ENCODE data around the gene CCDC187.

CCDC187 gene

DNA sequence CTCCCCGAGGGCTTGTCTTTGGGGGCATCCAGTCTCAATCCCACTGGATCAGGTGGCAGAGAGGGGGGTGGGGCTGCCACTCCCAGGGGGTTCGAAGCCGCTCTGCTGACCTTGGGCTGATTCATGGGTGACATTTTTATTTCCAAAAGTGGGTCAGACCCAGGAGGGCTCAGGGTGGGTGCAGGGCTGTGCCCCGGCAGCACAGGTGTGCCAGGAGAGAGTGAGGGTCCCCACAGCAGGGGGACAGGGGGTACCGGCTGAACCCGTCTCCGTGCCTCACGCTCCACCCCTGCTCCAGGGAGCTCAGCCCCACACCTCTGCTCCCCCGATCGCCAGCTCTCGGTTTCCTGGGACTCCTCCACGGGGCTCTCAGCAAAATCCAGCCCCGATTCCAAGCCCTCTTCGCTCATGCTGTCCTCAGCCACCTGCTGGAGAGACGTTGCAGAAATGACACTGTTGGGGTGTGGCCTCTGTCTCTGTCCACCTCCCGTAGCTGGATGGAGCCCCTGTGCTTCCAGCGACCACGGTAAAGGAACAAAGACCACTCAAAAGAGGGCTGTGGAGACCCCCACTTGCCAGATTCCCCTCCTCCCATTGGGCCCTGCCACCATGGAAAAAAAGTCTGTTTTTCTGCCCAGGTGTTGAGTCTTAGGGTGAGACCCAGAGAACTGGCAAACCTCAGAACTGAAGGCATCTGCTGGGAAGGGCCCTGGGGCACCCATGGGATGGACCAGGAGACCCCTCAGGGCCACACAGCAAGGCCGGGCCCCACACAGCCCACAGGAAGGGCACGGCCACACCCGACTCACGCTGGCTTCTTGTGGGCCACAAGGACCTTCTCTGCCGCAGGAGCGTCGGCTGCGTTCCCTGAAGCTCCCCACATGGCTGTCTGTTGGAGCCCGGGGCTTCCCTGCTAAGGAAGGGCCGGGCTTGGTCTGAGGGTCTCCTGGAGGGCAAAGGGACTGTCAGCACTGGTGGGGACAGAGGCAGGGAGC, 47.7 kb downstream of the CCDC187 start:
- Mint-ChIP-seq H3K4me1 (no peaks in the 10 kb centered on the region), H3K4me3 (no peak overlapping the region), H3K27ac (ENCODE audit: low read depth) (no peak overlapping the region), H3K36me3 (ENCODE audit: insufficient read depth) (no peaks in the 10 kb centered on the region), H3K27me3 (peaks cover 9% of the 10 kb centered on the region), H3K9me3 (no peaks in the 10 kb centered on the region)
- no peak for ATAC-seq (replicated peaks; ENCODE audit: extremely low read depth, poor library complexity, severe bottlenecking)
- DNase-seq (ENCODE audit: low spot score in 2 of 2), result no peak

GRCh38 chr9:136255166-136255538, 48.7 kb downstream of the CCDC187 start:
- Mint-ChIP-seq H3K27ac (ENCODE audit: low read depth) (no peak overlapping the region), H3K9me3 (no peaks in the 10 kb centered on the region), H3K4me3 (no peak overlapping the region), H3K27me3 (peaks cover 9% of the 10 kb centered on the region), H3K36me3 (ENCODE audit: insufficient read depth) (no peaks in the 10 kb centered on the region), H3K4me1 (no peaks in the 10 kb centered on the region)
- no peak for DNase-seq (ENCODE audit: low spot score in 2 of 2)
- ATAC-seq (replicated peaks; ENCODE audit: extremely low read depth, poor library complexity, severe bottlenecking), result no peak

GRCh38 chr9:136254381-136255165, 49.3 kb downstream of the CCDC187 start:
- ATAC-seq (replicated peaks; ENCODE audit: extremely low read depth, poor library complexity, severe bottlenecking), result no peak
- Mint-ChIP-seq H3K27ac (ENCODE audit: low read depth) (no peak overlapping the region), H3K27me3 (peaks cover 9% of the 10 kb centered on the region), H3K9me3 (no peaks in the 10 kb centered on the region), H3K4me3 (no peak overlapping the region), H3K4me1 (no peaks in the 10 kb centered on the region), H3K36me3 (ENCODE audit: insufficient read depth) (no peaks in the 10 kb centered on the region)
- no peak for DNase-seq (ENCODE audit: low spot score in 2 of 2)

GRCh38 chr9:136253246-136254130, 50.4 kb downstream of the CCDC187 start:
- DNase-seq (ENCODE audit: low spot score in 2 of 2) (no peak), ATAC-seq (replicated peaks; ENCODE audit: extremely low read depth, poor library complexity, severe bottlenecking) (no peak)
- peaks cover 9% of the 10 kb centered on the region for H3K27me3 Mint-ChIP-seq
- H3K4me3 Mint-ChIP-seq, result no peak overlapping the region
- no peak overlapping the region for H3K27ac Mint-ChIP-seq (ENCODE audit: low read depth)
- H3K9me3 Mint-ChIP-seq, result no peaks in the 10 kb centered on the region
- no peaks in the 10 kb centered on the region for H3K36me3 Mint-ChIP-seq (ENCODE audit: insufficient read depth)
- H3K4me1 Mint-ChIP-seq, result no peaks in the 10 kb centered on the region

DNA sequence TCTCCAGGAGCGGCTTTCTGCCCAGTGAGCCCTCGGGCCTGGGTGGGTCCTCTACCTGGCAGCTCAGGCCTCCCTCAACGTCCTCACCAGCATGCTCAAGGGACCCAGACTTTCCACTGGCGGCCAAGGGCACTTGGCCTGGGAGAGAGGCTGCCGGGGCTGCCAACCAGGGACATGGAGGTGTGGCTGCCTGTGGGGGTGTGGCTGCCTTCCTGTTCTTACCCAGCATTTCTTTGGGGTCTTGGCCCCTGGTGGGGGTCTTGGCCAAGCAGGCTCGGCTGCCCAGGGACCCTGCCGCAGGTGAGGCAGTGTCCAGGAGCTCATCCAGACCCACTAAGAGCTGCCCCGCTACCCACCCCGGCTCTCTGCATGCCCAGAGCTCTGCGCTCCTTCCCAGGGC, 51.0 kb downstream of the CCDC187 start:
- Mint-ChIP-seq H3K36me3 (ENCODE audit: insufficient read depth) (no peaks in the 10 kb centered on the region), H3K4me3 (no peak overlapping the region), H3K9me3 (no peaks in the 10 kb centered on the region), H3K27ac (ENCODE audit: low read depth) (no peak overlapping the region), H3K4me1 (no peaks in the 10 kb centered on the region), H3K27me3 (peaks cover 9% of the 10 kb centered on the region)
- DNase-seq (ENCODE audit: low spot score in 2 of 2) (no peak), ATAC-seq (replicated peaks; ENCODE audit: extremely low read depth, poor library complexity, severe bottlenecking) (no peak)

GRCh38 chr9:136252281-136252680, 51.6 kb downstream of the CCDC187 start:
- no peak overlapping the region for H3K27ac Mint-ChIP-seq (ENCODE audit: low read depth)
- DNase-seq (ENCODE audit: low spot score in 2 of 2) (no peak), ATAC-seq (replicated peaks; ENCODE audit: extremely low read depth, poor library complexity, severe bottlenecking) (no peak)
- H3K9me3 Mint-ChIP-seq, result no peaks in the 10 kb centered on the region
- H3K4me1 Mint-ChIP-seq, result no peaks in the 10 kb centered on the region
- H3K4me3 Mint-ChIP-seq, result no peak overlapping the region
- H3K36me3 Mint-ChIP-seq (ENCODE audit: insufficient read depth), result no peaks in the 10 kb centered on the region
- peaks cover 9% of the 10 kb centered on the region for H3K27me3 Mint-ChIP-seq

DNA sequence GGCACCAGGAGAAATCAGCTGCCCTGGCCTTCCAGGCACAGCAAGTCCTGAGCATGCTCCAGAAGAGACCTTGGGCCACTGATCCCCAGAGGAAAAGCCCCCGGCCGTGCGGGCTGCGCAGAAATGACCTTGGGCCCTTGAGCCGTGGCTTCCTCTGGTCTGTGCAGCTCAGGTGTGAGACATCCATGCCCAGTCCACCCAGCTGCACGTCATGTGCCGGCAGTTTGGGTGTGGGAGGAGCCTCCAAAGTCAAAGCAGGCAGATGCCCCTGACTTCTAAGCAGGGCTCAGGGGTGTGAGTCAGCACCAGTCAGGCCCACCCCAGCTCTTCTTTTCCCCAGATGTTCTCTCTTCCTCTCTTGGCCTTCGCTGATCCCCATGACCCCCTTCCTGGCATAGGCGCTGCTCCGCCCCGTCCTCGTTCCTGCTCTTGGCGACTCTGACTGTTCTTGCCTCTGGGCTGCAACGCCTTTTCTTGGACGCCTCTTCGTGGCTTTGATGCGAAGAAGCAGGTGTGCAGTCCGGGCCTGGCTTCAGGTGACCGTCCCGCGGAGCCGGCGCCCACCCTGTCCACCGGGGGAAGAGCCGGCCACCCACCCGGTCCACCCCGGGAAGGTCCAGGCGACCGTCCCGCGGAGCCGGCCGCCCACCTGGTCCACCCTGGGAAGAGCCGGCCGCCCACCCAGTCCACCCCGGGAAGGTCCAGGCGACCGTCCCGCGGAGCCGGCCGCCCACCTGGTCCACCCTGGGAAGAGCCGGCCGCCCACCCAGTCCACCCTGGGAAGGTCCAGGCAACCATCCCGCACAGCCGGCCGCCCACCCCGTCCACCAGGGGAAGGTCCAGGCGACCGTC, 52.4 kb downstream of the CCDC187 start:
- H3K4me3 Mint-ChIP-seq, result no peak overlapping the region
- no peak overlapping the region for H3K27ac Mint-ChIP-seq (ENCODE audit: low read depth)
- ATAC-seq (replicated peaks; ENCODE audit: extremely low read depth, poor library complexity, severe bottlenecking) (no peak), DNase-seq (ENCODE audit: low spot score in 2 of 2) (no peak)
- no peaks in the 10 kb centered on the region for H3K36me3 Mint-ChIP-seq (ENCODE audit: insufficient read depth)
- H3K9me3 Mint-ChIP-seq, result no peaks in the 10 kb centered on the region
- peaks cover 9% of the 10 kb centered on the region for H3K27me3 Mint-ChIP-seq
- no peaks in the 10 kb centered on the region for H3K4me1 Mint-ChIP-seq

DNA sequence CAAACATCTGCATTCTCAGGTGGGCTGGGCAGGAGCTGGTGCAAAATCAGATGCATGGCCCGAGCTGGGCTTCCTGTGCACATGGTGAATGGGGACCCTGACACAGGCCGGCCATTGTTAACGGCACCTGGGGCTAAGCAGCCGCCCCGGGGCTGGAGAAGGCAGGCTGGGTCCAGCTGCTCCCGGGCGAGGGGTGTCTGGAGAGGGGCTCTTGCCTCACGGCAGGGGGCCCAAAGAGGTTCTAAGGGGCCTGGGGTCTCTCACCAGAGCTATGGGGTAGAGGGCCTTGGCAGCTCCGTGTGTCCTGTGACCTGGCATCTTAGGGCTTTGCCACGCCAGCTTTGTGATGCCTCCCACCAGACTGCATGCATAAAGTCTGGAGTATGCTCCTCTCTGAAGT, 53.2 kb downstream of the CCDC187 start:
- no peaks in the 10 kb centered on the region for H3K36me3 Mint-ChIP-seq (ENCODE audit: insufficient read depth)
- peaks cover 9% of the 10 kb centered on the region for H3K27me3 Mint-ChIP-seq
- no peaks in the 10 kb centered on the region for H3K9me3 Mint-ChIP-seq
- no peak overlapping the region for H3K4me3 Mint-ChIP-seq
- H3K4me1 Mint-ChIP-seq, result no peaks in the 10 kb centered on the region
- no peak overlapping the region for H3K27ac Mint-ChIP-seq (ENCODE audit: low read depth)
- no peak for ATAC-seq (replicated peaks; ENCODE audit: extremely low read depth, poor library complexity, severe bottlenecking)
- DNase-seq (ENCODE audit: low spot score in 2 of 2), result no peak

DNA sequence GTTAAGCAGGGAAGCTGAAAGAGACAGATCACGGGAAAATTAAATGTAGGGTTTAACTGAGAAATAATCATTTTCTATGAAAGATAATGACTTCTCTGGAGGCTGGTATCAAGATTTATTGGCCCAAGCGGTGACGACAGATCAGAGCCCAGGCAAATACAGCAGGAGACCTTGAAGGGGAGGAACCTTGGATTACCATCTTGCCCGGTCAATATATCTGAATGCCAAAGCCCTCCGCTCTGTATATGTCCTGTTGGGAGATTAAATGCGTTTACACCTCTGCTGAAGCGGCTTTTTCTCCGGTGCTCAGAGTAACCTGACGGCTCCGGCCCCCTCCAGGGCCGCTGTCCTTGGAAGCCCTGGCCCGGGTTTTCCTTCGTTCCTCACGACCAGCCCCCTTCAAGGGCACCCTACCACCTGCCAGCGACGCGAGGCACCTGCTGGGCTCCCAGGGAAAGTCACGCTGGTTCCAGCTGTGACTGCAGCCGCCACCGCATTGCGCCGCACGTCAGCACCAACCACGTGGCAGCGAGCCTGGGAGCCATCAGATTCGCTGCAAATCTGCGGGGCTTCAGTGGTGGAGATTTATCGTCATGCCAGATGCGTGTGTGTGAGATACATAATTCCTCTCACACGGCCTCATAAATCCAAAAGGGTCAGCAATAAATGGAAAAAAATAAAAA, 53.9 kb downstream of the CCDC187 start:
- Mint-ChIP-seq H3K9me3 (no peaks in the 10 kb centered on the region), H3K4me1 (peaks cover 2% of the 10 kb centered on the region), H3K27me3 (peaks cover 9% of the 10 kb centered on the region), H3K27ac (ENCODE audit: low read depth) (no peak overlapping the region), H3K4me3 (no peak overlapping the region), H3K36me3 (ENCODE audit: insufficient read depth) (peaks cover under 1% of the 10 kb centered on the region)
- ATAC-seq (replicated peaks; ENCODE audit: extremely low read depth, poor library complexity, severe bottlenecking), result no peak
- DNase-seq (ENCODE audit: low spot score in 2 of 2), result no peak

DNA sequence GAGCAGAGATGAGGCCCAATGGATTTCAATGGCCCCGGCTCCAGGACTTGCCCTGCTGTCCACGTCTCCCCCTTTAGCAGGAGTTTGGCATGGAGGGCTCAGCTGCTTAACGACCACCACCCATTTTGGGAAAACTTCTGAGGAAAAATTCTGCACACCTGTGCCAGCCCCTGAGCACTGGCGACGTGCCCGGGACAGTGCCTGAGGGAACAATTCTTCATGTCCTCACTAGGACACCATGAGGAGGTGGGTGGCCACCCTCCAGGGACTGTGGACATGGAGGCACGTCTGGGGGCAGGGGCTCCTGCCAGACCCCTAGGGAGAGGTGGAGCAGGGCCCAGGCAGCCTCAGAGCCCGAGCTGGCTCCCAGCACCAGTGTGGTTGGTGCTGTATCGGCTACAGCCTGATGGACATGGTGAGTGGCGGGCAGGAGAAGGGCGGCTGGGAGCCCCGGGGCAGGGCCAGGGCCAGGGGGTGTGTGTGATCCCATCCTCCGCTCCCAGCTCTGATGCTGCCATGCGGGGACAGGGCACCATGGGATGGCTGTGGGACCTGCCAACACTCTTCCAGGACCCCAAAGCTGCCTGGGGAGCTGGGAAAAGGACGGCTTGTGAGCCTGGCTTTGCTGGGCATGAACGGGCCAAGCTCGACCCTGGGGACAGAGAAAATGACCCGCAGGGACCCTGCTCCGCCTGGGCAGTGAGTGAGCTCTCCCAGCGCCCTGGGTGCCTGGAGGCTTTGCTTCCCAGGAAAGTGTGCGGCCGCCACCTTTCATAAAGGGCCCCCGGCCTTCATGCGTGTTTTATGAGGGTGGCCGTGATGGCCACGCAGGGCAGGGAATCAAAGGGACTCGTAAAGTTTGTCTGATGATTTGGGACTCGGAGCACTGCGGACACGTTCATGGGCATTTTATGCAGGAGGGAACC, 54.7 kb downstream of the CCDC187 start:
- ATAC-seq (replicated peaks; ENCODE audit: extremely low read depth, poor library complexity, severe bottlenecking) (no peak), DNase-seq (ENCODE audit: low spot score in 2 of 2) (no peak)
- Mint-ChIP-seq H3K4me1 (peaks cover 10% of the 10 kb centered on the region), H3K4me3 (no peak overlapping the region), H3K36me3 (ENCODE audit: insufficient read depth) (peaks cover 5% of the 10 kb centered on the region), H3K9me3 (no peaks in the 10 kb centered on the region), H3K27ac (ENCODE audit: low read depth) (no peak overlapping the region), H3K27me3 (peaks cover 9% of the 10 kb centered on the region)
